HL-60 (cell line): ENCODE data around the gene MYRFL.

ENCODE experiments used
- DNase-seq, 2 experiments: peaks; one replicate each; pipeline ENCODE4 v3.0.0-alpha.2; 2010 to 2020; ENCODE audit warnings: low read depth in 1 of 2, low spot score in 1 of 2
- H3K27ac ChIP-seq: fragments of 250-450 bp; sonication (Bioruptor Pico); replicated peaks from 2 replicates; pipeline ENCODE4 v1.5.1; 2020; ENCODE audit warnings: mild to moderate bottlenecking, moderate library complexity
- H3K27me3 ChIP-seq: fragments of 250-450 bp; sonication (Bioruptor Pico); 2 replicates; pipeline ENCODE4 v1.5.1; 2021; ENCODE audit warnings: mild to moderate bottlenecking, moderate library complexity; ENCODE audit not compliant: insufficient read depth, poor library complexity, severe bottlenecking
- H3K4me3 ChIP-seq: replicated peaks from 2 replicates; pipeline ENCODE4 v1.5.1; 2011; ENCODE audit warnings: mild to moderate bottlenecking, control low read depth, low read length; ENCODE audit not compliant: insufficient read depth
- GABPA ChIP-seq: IDR thresholded peaks from 2 replicates; pipeline ENCODE4 v1.6.1; 2012; ENCODE audit warnings: low read depth
- POLR2AphosphoS5 ChIP-seq: IDR thresholded peaks from 2 replicates; pipeline ENCODE4 v1.6.1; 2012; ENCODE audit warnings: low read depth
- SPI1 ChIP-seq: IDR thresholded peaks from 2 replicates; pipeline ENCODE4 v1.6.1; 2012; ENCODE audit warnings: low read depth, mild to moderate bottlenecking, borderline replicate concordance
- TF ChIP-seq, protein P1 (sequence below): IDR thresholded peaks from 2 replicates; pipeline ENCODE4 v1.6.1; 2012; ENCODE audit warnings: low read depth; ENCODE audit not compliant: insufficient replicate concordance
- TF ChIP-seq, protein P2 (sequence below): IDR thresholded peaks from one replicate; pipeline ENCODE4 v1.5.1; 2011; ENCODE audit warnings: low read length, control low read depth, inconsistent platforms; ENCODE audit not compliant: insufficient read depth

MYRFL gene

DNA sequence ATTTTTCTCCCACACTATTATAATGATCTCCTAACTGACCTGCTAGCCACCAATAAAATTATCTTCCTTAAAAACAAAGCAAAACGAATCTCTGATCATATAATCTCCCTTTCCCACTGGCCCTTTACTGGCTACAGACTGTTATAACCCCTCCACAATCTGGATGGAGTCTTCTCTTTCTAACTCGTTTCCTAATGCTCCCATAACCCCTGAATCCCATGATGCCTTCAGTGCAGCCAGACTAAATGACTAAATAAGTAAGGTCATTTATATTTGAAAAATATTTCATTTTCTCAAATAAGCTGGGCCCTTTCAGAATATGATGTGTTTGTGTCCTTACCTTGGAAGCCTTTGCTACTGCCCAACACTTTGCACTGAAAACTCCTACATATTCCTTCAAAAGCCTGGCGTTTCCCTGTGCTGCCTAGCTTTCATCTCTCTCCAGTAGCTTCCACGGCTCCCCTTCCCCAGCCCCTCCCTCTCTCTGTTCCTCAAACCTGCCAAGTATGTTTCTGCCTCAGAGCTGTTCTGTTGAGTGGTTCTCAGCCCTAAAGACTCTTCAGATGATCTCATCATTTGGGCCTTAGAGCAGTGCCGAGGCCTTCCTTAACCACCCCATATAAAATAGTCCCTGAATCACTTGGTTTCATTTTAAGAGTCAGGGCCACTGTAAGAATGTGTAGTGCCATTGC, 91.7 kb downstream of the MYRFL start:
- TF ChIP-seq GABPA: no peak
- TF ChIP-seq, protein P1, sequence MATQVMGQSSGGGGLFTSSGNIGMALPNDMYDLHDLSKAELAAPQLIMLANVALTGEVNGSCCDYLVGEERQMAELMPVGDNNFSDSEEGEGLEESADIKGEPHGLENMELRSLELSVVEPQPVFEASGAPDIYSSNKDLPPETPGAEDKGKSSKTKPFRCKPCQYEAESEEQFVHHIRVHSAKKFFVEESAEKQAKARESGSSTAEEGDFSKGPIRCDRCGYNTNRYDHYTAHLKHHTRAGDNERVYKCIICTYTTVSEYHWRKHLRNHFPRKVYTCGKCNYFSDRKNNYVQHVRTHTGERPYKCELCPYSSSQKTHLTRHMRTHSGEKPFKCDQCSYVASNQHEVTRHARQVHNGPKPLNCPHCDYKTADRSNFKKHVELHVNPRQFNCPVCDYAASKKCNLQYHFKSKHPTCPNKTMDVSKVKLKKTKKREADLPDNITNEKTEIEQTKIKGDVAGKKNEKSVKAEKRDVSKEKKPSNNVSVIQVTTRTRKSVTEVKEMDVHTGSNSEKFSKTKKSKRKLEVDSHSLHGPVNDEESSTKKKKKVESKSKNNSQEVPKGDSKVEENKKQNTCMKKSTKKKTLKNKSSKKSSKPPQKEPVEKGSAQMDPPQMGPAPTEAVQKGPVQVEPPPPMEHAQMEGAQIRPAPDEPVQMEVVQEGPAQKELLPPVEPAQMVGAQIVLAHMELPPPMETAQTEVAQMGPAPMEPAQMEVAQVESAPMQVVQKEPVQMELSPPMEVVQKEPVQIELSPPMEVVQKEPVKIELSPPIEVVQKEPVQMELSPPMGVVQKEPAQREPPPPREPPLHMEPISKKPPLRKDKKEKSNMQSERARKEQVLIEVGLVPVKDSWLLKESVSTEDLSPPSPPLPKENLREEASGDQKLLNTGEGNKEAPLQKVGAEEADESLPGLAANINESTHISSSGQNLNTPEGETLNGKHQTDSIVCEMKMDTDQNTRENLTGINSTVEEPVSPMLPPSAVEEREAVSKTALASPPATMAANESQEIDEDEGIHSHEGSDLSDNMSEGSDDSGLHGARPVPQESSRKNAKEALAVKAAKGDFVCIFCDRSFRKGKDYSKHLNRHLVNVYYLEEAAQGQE: no peak
- no peak for TF ChIP-seq POLR2AphosphoS5
- TF ChIP-seq, protein P2, sequence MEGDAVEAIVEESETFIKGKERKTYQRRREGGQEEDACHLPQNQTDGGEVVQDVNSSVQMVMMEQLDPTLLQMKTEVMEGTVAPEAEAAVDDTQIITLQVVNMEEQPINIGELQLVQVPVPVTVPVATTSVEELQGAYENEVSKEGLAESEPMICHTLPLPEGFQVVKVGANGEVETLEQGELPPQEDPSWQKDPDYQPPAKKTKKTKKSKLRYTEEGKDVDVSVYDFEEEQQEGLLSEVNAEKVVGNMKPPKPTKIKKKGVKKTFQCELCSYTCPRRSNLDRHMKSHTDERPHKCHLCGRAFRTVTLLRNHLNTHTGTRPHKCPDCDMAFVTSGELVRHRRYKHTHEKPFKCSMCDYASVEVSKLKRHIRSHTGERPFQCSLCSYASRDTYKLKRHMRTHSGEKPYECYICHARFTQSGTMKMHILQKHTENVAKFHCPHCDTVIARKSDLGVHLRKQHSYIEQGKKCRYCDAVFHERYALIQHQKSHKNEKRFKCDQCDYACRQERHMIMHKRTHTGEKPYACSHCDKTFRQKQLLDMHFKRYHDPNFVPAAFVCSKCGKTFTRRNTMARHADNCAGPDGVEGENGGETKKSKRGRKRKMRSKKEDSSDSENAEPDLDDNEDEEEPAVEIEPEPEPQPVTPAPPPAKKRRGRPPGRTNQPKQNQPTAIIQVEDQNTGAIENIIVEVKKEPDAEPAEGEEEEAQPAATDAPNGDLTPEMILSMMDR: no peak
- TF ChIP-seq SPI1: no peak
- Histone ChIP-seq H3K4me3 (no peak overlapping the region), H3K27me3 (no peaks in the 10 kb centered on the region), H3K27ac (no peak overlapping the region)
- DNase-seq: no peak

DNA sequence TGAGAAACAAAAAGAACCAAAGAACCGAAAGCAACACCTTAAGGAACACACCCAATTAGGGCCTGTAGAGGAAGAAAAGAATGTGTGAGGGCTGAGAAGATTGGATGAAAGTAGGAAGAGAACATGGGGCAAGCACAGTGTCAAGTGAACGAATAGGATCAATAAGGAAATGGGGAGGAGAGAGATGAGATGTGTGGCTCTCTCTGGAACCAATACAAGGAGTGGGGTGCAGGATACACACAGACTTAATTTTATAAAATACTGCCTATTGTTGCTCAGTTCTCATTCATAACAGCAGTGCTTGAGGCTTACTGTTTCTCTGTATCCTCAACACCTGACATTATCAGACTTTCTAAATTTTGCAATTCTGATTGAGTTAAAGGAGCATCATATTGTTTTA, 93.3 kb downstream of the MYRFL start:
- no peak for DNase-seq
- no peak overlapping the region for H3K4me3 ChIP-seq
- H3K27ac ChIP-seq: no peak overlapping the region
- H3K27me3 ChIP-seq: no peaks in the 10 kb centered on the region
- TF ChIP-seq, protein P1: no peak
- no peak for TF ChIP-seq POLR2AphosphoS5

DNA sequence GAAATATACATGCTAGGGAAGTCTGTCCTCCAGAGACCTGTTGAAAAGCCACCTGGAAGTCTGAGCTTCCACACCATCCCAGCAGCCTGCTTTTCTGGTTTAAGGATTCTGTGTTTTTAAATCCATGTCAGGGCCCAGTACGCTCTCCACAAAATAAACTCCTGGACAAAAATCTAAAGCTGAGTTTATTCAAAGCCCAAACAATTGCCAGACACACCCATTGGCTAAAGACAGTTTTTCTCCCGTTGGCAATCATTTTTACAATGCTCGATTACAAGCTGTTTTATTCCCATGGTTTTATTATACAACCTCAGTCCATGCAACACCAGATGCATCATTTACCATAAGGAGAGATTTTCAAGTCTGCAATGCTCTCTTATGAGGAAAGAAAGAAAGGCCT, 94.5 kb downstream of the MYRFL start:
- Histone ChIP-seq H3K27me3 (no peaks in the 10 kb centered on the region), H3K4me3 (no peak overlapping the region), H3K27ac (no peak overlapping the region)
- DNase-seq: no peak
- TF ChIP-seq SPI1 (no peak), GABPA (no peak), POLR2AphosphoS5 (no peak)
- TF ChIP-seq, protein P2: no peak
- TF ChIP-seq, protein P1: no peak
